Measurements from ENCODE around the gene PHLDB3. TPM values are rescaled to one million over a fixed set of nuclear protein-coding genes. Genes with fewer than 3 reads are reported as not detected.

The PHLDB3 gene
- total and polyA plus RNA-seq, 2 of the 13 experiments (the other 11 are each of a cell fraction or from before 2014, with no cell fraction given) = 11.3 to 14.5 TPM

- Histone ChIP-seq H3K4me3 (replicated peaks in 1 of 3; ENCODE audit: insufficient read depth in 1 of 3, low read depth in 2 of 3, low read length in 3 of 3) (no peak overlapping the region), H3K27ac (ENCODE audit: extremely low read length, insufficient read depth, low read length) (no peak overlapping the region), H3K79me2 (ENCODE audit: insufficient read depth, low read length) (no peaks in the 10 kb centered on the region), H3K4me2 (ENCODE audit: low read depth, low read length) (no peak overlapping the region), H3K9ac (ENCODE audit: insufficient read depth, low read depth, low read length) (no peak overlapping the region), H2AFZ (ENCODE audit: low read length) (no peak overlapping the region), H3K4me1 (ENCODE audit: insufficient read depth, low read length) (peaks cover 6% of the 10 kb centered on the region; the same call in 1 of the 2 replicates), H3K36me3 (replicated peaks in 1 of 2; ENCODE audit: control insufficient read depth in 1 of 2, insufficient read depth in 2 of 2, low read length in 2 of 2) (peaks cover 7 to 29% of the 10 kb centered on the region in 2 experiments; a peak in 4 of 5 replicates), H3K9me3 (ENCODE audit: low read length) (peaks cover 7% of the 10 kb centered on the region; the same call in 1 of the 2 replicates), H4K20me1 (ENCODE audit: insufficient read depth, low read length) (no peaks in the 10 kb centered on the region), H3K27me3 (ENCODE audit: control insufficient read depth in 1 of 2, insufficient read depth in 2 of 2, low read length in 2 of 2) (no peaks in the 10 kb centered on the region)
- ChIA-PET POLR2A (no interaction called here), CTCF (ENCODE audit: low intra/inter-chr PET ratio, low total read pairs) (no interaction called here)
- no peak for ATAC-seq
- intact Hi-C loops (cut with micrococcal nuclease; ENCODE audit: unreplicated experiment) = no loop called here
- DNase-seq (ENCODE audit: low spot score) = no peak
- FAIRE-seq = no peak
- in situ Hi-C loops (cut with HindIII; ENCODE audit: extremely low pct_ligation_motif_present, low pct_unique_long_range_greater_than_20kb) = no loop called here
- TF ChIP-seq KDM6A (CRISPR knock-in tag; IDR thresholded peaks at IDR 0.05; ENCODE audit: low read depth) = no peak
- no peak for TF ChIP-seq ZSCAN30 (CRISPR knock-in tag; IDR thresholded peaks at IDR 0.05)
- TF ChIP-seq ATRX (CRISPR knock-in tag; IDR thresholded peaks at IDR 0.05; ENCODE audit: borderline replicate concordance) = no peak
- TF ChIP-seq TCF7 (IDR thresholded peaks at IDR 0.05; ENCODE audit: low read depth) = no peak
- no peak for TF ChIP-seq ZNF740 (CRISPR knock-in tag; IDR thresholded peaks at IDR 0.05)
- no peak for TF ChIP-seq FLYWCH1 (CRISPR knock-in tag; IDR thresholded peaks at IDR 0.05)
- TF ChIP-seq KLF11 (CRISPR knock-in tag; IDR thresholded peaks at IDR 0.05) = no peak
- TF ChIP-seq CERS6 (CRISPR knock-in tag; IDR thresholded peaks at IDR 0.05) = no peak
- no peak for TF ChIP-seq ZNF280B (CRISPR knock-in tag; IDR thresholded peaks at IDR 0.05; ENCODE audit: borderline replicate concordance)
- no peak for TF ChIP-seq ZNF136 (CRISPR knock-in tag; IDR thresholded peaks at IDR 0.05; ENCODE audit: low read depth)
- TF ChIP-seq PRMT3 (CRISPR knock-in tag; IDR thresholded peaks at IDR 0.05; ENCODE audit: borderline replicate concordance, low read depth) = no peak
- no peak for TF ChIP-seq U2AF1 (optimal IDR thresholded peaks at IDR 0.05; ENCODE audit: low read depth, low read length)
- TF ChIP-seq ZNF501 (CRISPR knock-in tag; IDR thresholded peaks at IDR 0.05) = no peak
- TF ChIP-seq MATR3 (CRISPR knock-in tag; IDR thresholded peaks at IDR 0.05) = no peak
- TF ChIP-seq ZNF614 (CRISPR knock-in tag; IDR thresholded peaks at IDR 0.05; ENCODE audit: borderline replicate concordance) = no peak
- TF ChIP-seq SALL1 (CRISPR knock-in tag; IDR thresholded peaks at IDR 0.05) = no peak
- TF ChIP-seq ZNF350 (CRISPR knock-in tag; IDR thresholded peaks at IDR 0.05; ENCODE audit: borderline replicate concordance, low read depth) = no peak
- no peak for TF ChIP-seq TGIF2 (CRISPR knock-in tag; IDR thresholded peaks at IDR 0.05)
- no peak for TF ChIP-seq SMARCC2 (IDR thresholded peaks at IDR 0.05)
- TF ChIP-seq KDM4B (CRISPR knock-in tag; IDR thresholded peaks at IDR 0.05) = no peak
- BruUV-seq (replicated peaks) = no TSS peak
These were observed 34.4 kb upstream of the PHLDB3 start for GRCh38 chr19:43538922-43539321.
